HG03025 (cell line): ENCODE measurements around the gene MLXIP.
"Not testable (repeated sequence)": the region's sequence is repeated elsewhere in the genome, so short reads cannot be mapped to it uniquely, and the experiment has no call there.

Experiments
- ATAC-seq: cut with Tn5 transposase; IDR thresholded peaks from one replicate; pipeline ENCODE4 v1.9.1; 2021; ENCODE audit warnings: mild to moderate bottlenecking, moderate library complexity; ENCODE audit not compliant: unreplicated experiment, low FRiP score

MLXIP gene

GRCh38 chr12:122078141-122079032 lies at the start of gene MLXIP:
Gene MLXIP (plus strand): TSS chr12:122078756. CDS start chr12:122078854, 98 bp downstream.
- ATAC-seq = peak; percentile 68

GRCh38 chr12:122028905-122029560 lies 49.5 kb upstream of the MLXIP start:
- no peak for ATAC-seq

- no peak for ATAC-seq
These were observed 48.7 kb upstream of the MLXIP start for GRCh38 chr12:122029620-122030423.

- ATAC-seq = no peak
These were observed 48.0 kb upstream of the MLXIP start for GRCh38 chr12:122030424-122031035.

- no peak for ATAC-seq
These were observed 47.0 kb upstream of the MLXIP start for GRCh38 chr12:122031342-122032216.

- ATAC-seq = no peak
These were observed 46.0 kb upstream of the MLXIP start for GRCh38 chr12:122032580-122032979.

- ATAC-seq = no peak
These were observed 43.3 kb upstream of the MLXIP start for GRCh38 chr12:122035292-122035691.

- no peak for ATAC-seq
These were observed 42.4 kb upstream of the MLXIP start for GRCh38 chr12:122036153-122036552.

GRCh38 chr12:122040579-122041386 lies 37.8 kb upstream of the MLXIP start:
- no peak for ATAC-seq

- not testable (repeated sequence) for ATAC-seq
These were observed 37.1 kb upstream of the MLXIP start for GRCh38 chr12:122041458-122041857.

- no peak for ATAC-seq
These were observed 35.6 kb upstream of the MLXIP start for GRCh38 chr12:122042910-122043309.

- no peak for ATAC-seq
These were observed 35.1 kb upstream of the MLXIP start for GRCh38 chr12:122043476-122043875.

GRCh38 chr12:122045262-122045661 lies 33.3 kb upstream of the MLXIP start:
- no peak for ATAC-seq

- ATAC-seq = no peak
These were observed 32.4 kb upstream of the MLXIP start for GRCh38 chr12:122046145-122046544.

- no peak for ATAC-seq
These were observed 30.4 kb upstream of the MLXIP start for GRCh38 chr12:122048151-122048550.

- ATAC-seq = no peak
These were observed 28.7 kb upstream of the MLXIP start for GRCh38 chr12:122049827-122050226.

GRCh38 chr12:122050706-122051105 lies 27.9 kb upstream of the MLXIP start:
- ATAC-seq = no peak

- no peak for ATAC-seq
These were observed 27.2 kb upstream of the MLXIP start for GRCh38 chr12:122051231-122051876.
